ENCODE results near the gene LMO7.
"Not testable (repeated sequence)": the region's sequence is repeated elsewhere in the genome, so short reads cannot be mapped to it uniquely, and the experiment has no call there.

LMO7 gene

DNA sequence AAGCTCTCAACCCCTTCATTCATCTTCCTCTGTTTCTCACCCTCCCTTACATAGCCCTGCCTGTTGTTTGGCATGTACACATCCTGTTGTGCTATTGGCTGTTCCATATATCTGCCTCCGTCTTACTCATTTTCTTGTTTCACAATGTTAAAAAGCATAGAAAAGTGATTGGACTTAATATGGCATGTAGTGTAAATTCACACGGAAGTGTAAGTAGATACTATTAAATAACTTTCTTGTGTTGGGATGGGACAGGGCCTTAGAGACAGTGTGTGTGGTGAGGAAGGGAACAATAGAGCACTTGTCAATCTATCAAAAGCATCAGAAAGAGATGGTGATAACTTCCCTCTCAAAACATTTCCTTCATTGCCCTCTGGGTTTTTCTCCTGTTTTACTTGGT lies 12.3 kb downstream of the LMO7 start:
- DNase-seq, result no peak

DNA sequence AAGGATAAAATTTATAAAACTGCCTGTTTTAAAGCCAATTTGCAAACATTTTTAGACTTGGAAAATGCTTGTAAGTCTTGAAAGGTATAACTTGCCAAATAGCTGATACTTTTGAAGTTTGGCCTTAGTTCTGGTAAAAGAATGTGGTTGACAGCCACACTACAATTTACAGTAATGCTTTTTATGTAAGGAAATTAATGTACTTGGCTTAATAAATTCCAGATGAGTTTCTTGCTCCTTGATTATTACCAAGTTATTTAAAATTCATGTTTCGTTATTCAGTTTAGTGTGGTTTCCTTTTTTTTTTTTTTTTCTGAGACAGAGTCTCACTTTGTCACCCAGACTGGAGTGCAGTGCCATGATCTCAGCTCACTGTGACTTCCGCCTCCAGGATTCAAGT lies 14.9 kb downstream of the LMO7 start:
- DNase-seq, result no peak

- DNase-seq, result no peak
Measured at GRCh38 chr13:75652726-75653125, 16.6 kb downstream of the LMO7 start.

DNA sequence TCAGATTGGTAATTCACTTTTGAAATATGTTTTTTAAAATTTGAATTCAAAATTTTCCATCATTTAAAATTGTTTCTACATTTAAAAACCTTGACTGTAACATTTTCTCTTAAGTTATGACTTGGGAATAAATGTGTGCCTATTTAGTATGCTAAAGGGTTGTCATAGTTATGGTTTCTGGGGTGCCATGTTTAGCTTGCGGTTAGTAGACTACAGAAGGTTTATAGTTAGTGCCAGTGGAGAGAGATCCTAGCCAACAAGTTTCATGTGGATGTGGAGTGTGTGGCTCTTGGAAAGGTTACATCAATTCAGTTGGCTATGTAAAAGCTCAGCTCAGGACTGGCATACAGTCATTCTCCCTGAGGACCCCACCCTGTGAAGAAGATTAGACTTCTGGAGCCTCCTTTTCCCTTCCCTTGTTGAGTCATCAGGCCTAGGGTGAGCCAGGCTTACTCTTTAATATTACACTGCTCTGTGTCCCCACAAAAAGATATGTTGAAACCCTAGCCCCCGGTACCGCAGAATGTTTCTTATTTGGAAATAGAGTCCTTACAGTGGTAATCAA lies 20.4 kb downstream of the LMO7 start:
- DNase-seq, result no peak

- no peak for DNase-seq
Measured at GRCh38 chr13:75657111-75657510, 21.0 kb downstream of the LMO7 start.

DNA sequence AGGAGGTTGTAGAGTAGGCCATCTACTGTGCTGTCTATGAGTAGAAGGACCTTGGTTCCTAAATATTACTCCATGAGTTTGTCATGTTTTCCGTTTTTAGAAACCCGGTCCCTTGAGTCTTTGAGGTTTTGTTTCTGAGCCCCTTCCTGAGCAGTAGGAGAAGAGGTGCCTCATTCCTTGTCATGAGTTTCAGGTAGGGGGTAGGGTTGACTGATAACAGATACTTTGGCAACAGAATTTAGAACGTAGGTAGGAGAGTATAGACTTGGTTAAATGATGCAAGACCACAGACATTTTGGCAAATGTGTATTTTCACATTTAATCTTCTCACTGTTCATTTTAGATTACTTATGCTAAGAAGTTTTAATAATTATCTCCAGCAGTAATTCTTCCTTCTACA lies 24.6 kb downstream of the LMO7 start:
- DNase-seq, result no peak

- DNase-seq, result no peak
Measured at GRCh38 chr13:75661443-75661842, 25.3 kb downstream of the LMO7 start.

GRCh38 chr13:75666646-75667351 lies 30.7 kb downstream of the LMO7 start:
- no peak for DNase-seq

DNA sequence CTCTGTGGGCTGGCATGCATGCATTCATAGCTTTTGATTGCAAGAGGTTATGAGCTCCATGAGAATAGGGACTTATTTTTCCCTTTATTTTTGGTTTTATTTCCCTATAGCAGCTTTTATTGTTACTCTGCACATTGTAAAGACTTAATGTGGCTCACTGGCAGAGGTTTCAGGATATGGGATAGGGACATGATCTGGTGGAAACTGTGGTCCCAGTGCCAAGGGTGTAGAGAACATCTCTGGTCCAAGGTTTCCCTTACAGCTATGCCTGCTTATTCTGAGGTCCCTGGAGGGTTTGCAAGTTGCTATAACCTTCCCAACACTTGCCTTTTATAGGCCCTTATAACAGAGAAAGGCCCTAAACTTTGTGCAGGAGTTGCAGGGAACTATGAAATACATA lies 33.6 kb downstream of the LMO7 start:
- DNase-seq, result no peak

DNA sequence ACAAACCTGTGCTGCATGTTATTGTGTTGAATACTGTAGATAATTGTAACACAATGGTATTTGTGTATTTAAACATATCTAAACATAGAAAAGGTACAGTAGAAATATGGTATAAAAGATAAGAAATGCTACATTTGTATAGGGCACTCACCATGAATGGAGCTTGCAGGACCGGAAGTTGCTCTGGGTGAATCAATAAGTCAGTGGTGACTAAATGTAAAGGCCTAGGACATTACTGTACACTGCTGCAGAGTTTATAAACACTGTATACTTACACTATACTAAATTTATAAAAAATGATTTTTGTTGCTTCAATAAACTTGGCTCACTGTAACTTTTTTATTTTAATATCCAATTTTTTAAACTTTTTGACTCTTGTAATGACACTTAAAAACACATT lies 34.4 kb downstream of the LMO7 start:
- no peak for DNase-seq

GRCh38 chr13:75675421-75675820 lies 39.3 kb downstream of the LMO7 start:
- no peak for DNase-seq

DNA sequence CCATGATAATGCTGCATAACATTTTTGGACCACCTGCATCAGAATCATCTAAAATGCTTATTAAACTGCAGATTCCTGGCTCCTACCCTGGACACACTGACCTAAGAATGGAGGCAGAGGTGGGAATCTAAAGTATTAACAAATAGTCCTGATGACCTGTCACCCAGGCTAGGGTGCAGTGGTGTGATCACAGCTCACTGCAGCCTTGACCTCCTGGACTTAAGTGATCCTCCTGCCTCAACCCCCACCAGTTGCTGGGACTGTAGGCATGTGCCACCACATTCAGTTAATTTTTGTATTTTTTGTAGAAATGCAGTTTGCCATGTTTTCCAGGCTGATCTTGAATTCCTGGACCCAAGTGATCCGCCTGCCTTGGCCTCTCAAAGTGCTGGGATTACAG lies 43.3 kb downstream of the LMO7 start:
- no peak for DNase-seq

GRCh38 chr13:75680251-75680650 lies 44.1 kb downstream of the LMO7 start:
- DNase-seq, result not testable (repeated sequence)

- no peak for DNase-seq
Measured at GRCh38 chr13:75682326-75682725, 46.2 kb downstream of the LMO7 start.

DNA sequence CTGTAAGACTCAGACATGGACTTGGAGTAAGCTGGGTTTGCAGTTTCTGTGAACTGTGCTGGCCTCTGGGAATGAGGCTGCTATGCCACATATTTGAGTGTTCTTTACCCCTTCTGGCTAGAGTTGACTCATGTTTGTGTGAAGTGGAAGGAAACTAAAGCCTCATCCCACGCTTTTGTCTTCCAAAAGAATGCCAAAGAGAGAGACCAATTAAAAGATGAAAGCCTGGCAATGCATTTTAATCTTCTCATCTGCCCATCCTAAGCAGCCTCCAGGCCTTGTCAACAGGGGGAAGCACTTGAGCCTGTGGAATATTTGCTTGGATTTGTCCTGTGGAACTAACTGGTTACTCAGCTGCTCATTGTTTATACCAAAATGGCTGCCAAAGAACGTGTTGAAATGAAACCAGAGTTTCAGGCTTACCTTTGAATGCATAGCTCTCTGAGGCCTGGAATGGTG lies 49.1 kb downstream of the LMO7 start:
- no peak for DNase-seq

DNA sequence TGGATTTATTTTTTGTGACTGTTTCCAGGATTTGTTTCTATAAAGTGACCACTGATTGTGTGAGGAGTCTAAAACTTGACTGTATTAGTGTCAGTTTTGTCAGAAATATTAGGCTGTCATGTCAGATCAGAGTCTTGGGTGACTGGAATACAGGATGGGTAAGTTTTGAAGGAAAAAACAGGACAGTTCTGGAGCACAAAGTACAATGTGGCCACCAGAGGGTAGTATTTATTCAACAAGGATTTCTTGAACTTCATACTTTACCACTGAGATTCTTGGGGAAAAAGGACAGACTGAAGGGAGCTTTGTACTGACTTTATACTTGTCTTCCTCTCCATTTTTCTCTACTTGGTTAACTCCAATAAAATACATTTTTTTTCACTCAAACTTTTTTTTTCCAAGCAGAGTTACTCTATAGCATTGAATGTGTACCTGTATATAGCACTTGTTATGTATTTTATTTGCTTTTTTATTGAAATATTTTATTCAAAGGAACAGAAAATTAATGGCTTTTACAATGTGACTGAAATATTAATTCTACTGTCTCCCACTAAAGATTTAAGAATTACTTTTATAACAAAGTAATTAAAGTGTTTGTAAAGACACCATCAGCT lies 51.1 kb downstream of the LMO7 start:
- DNase-seq, result no peak

DNA sequence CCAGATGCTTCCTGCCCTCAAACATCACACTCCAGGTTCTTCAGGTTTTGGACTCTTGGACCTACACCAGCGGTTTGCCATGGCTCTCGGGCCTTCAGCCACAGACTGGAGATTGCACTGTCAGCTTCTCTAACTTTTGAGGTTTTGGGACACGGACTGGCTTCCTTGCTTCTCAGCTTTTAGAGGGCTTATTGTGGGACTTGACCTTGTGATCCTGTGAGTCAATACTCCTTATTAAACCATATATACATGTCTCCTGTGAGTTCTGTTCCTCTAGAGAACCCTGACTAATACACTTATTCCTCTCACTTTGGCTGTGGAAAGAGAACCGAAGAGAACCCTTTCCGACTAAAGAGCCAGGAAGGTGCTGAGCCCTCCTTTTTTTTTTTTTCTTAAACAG lies 53.6 kb downstream of the LMO7 start:
- no peak for DNase-seq

- DNase-seq, result no peak
Measured at GRCh38 chr13:75690607-75691006, 54.5 kb downstream of the LMO7 start.

DNA sequence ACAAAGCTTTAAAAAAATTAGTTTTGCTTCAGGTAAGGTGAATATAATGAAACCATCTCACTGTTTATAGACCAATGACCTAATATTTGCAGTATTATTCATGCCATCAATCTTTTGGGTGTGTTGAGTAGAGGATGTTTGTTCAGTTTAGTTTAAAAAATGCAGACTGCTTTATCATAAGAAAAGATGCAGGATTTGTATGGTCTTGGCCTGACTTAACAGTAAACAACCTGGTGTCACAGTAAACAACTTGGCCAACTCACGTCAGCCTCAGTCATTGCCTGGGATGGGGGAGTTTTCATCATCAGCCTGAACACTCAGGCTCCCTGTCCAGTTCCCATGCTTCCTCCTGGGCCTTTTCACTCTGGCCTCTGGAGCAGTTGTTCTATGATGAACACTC lies 55.1 kb downstream of the LMO7 start:
- no peak for DNase-seq

- no peak for DNase-seq
Measured at GRCh38 chr13:75693227-75693626, 57.1 kb downstream of the LMO7 start.

DNA sequence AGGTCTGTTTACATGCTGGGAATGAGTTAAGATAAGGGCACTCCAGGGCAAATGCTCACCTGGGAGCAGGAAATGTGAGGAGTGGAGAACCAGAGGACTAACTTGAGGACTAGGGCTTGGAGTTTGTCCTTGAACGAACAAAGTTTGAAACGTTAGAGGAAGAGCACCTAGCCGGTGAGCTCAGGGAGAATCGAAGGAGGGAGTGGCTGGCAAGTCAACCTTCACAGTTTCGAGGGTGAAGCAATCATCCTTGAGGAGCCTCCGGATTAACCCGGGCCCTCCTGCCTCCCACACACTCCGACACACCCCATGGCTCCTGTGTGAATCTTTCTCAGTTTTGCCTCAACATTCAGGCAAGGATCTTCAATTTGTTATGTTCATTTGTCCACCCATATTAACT lies 58.6 kb downstream of the LMO7 start:
- no peak for DNase-seq

DNA sequence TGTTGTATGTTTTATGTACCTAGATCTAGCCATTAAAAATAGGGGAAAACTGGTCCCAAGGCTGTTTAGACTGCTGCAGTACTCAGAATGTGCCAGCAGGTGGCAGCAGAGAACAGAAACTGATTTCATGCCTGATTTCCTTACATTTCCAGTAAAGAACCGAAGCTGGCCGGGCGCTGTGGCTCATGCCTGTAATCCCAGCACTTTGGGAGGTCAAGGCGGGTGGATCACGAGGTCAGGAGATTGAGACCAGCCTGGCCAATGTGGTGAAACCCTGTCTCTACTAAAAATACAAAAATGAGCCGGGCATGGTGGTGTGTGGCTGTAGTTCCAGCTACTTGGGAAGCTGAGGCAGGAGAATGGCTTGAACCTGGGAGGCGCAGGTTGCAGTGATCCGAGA lies 59.8 kb downstream of the LMO7 start:
- peak; percentile 79 for DNase-seq

- DNase-seq, result no peak
Measured at GRCh38 chr13:75699062-75699461, 62.9 kb downstream of the LMO7 start.

GRCh38 chr13:75699717-75700116 lies 63.6 kb downstream of the LMO7 start:
- DNase-seq, result not testable (repeated sequence)

GRCh38 chr13:75700552-75700951 lies 64.4 kb downstream of the LMO7 start:
- DNase-seq, result no peak
